22Rv1 (cell line): ENCODE results near the gene VSTM2B.

Source experiments
- ZFX ChIP-seq: fragments of 450-650 bp; IDR thresholded peaks from 2 replicates; pipeline ENCODE4 v1.6.1; 2017; ENCODE audit warnings: antibody characterized with exemption, borderline replicate concordance
- TF ChIP-seq, protein P1 (sequence below): fragments of 450-650 bp; IDR thresholded peaks from 2 replicates; pipeline ENCODE4 v1.5.1; 2017; ENCODE audit warnings: mild to moderate bottlenecking

DNA sequence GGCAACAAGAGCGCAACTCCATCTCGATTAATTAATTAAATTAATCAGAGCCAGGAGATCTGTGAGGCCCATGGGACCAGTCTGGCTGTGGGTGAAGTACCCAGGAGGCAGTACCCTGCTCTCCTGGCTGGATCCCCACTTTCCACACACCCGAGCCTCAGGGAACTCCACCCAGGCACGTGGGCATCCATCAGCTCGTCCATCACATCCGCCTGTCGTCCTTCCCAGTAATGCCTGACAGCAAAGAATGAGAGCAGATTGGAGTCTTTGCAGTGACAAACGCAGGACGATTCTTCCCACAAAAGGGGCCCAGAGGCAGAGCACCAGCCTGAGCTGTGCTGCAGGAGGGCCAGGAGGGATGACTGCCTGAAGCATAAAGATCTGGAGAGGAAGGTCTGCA is 35.8 kb downstream of the VSTM2B start:
- TF ChIP-seq, protein P1, sequence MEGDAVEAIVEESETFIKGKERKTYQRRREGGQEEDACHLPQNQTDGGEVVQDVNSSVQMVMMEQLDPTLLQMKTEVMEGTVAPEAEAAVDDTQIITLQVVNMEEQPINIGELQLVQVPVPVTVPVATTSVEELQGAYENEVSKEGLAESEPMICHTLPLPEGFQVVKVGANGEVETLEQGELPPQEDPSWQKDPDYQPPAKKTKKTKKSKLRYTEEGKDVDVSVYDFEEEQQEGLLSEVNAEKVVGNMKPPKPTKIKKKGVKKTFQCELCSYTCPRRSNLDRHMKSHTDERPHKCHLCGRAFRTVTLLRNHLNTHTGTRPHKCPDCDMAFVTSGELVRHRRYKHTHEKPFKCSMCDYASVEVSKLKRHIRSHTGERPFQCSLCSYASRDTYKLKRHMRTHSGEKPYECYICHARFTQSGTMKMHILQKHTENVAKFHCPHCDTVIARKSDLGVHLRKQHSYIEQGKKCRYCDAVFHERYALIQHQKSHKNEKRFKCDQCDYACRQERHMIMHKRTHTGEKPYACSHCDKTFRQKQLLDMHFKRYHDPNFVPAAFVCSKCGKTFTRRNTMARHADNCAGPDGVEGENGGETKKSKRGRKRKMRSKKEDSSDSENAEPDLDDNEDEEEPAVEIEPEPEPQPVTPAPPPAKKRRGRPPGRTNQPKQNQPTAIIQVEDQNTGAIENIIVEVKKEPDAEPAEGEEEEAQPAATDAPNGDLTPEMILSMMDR, result no peak
- no peak for TF ChIP-seq ZFX
